ENCODE results near the gene PIM1. TPM values are rescaled to one million over a fixed set of nuclear protein-coding genes. Genes with fewer than 3 reads are reported as not detected.
"Not testable (repeated sequence)": the region's sequence is repeated elsewhere in the genome, so short reads cannot be mapped to it uniquely, and the experiment has no call there.

Gene PIM1
- total RNA-seq (2014; rRNA removed), result 1.9 and 2.2 TPM in 2 replicates
- 4.0 TPM for polyA plus RNA-seq (2012)

DNA sequence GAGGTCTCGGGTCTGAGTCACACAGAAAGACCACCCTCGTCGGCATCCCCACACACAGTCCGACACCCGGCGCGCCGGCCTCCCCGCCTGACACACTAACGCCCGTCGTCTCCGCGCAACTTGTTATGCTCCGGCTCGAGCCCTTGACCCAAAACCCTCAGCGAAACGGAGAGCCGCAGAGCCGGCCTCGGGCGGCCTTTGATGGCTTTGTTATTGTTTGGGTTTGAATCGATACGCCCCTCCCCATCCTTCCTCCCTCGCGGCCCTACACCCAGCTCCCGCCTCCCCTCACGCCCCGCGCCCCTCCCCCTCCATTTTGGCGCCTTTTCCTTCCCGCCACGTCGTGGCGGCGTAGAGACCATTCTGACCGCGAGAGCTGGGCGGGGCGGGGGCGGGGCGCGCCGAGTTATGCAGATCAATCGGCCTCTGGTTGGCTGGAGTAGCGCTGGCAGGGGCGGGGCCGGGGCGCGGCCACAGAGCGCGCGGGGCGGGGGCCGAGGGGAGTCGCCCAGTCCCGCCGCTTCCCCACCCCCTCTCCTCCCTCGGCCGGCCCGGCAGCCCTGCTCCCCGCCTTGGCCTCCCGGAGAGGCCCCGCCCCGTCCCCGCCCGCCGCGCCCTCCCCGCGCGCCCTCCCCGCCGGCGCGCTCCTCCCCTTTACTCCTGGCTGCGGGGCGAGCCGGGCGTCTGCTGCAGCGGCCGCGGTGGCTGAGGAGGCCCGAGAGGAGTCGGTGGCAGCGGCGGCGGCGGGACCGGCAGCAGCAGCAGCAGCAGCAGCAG lies at the start of gene PIM1:
TSS of gene PIM1 (plus strand) at position 657 of the 777 bp plus-strand sequence. CDS start 424 bp downstream, outside the sequence.
- peak; percentile 95 for DNase-seq (ENCODE audit: low read depth)

DNA sequence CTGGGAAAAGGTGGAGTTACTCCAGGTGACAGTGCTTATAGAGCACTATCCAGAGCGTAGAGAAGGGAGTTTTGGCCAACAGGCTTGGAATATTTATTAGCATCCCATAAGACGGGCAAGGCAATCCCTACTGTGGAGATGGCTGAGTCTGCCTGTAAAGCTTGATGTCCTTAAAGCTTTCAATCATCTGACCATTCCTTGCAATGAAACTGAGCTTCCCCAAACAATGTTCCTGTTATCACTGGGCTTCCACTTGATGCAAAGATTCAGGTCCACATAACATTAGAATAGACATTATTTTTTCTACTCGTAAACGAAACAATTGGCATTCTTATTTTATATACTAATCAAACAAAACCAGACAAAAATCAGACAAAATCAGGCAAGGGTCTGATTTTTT lies 48.4 kb upstream of the PIM1 start:
- no peak for DNase-seq (ENCODE audit: low read depth)

DNA sequence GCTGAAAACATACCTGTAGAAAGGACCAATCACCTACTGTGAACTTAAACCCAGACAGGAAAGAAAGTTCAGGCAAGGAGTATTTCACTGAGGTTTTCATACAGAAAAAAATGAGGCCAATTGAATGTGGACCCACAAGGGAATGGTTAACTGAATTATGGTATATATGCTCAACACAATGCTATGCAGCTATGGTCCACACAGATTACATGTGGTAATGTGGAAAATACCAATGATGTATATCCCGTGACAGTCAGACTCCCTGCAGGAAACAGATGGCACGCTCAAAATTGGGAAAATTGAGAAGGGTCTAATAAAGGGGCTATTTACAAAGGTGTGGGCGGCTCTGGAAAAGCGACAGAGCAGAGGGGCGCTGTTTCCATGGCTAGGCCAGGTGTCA lies 47.1 kb upstream of the PIM1 start:
- DNase-seq (ENCODE audit: low read depth), result no peak

DNA sequence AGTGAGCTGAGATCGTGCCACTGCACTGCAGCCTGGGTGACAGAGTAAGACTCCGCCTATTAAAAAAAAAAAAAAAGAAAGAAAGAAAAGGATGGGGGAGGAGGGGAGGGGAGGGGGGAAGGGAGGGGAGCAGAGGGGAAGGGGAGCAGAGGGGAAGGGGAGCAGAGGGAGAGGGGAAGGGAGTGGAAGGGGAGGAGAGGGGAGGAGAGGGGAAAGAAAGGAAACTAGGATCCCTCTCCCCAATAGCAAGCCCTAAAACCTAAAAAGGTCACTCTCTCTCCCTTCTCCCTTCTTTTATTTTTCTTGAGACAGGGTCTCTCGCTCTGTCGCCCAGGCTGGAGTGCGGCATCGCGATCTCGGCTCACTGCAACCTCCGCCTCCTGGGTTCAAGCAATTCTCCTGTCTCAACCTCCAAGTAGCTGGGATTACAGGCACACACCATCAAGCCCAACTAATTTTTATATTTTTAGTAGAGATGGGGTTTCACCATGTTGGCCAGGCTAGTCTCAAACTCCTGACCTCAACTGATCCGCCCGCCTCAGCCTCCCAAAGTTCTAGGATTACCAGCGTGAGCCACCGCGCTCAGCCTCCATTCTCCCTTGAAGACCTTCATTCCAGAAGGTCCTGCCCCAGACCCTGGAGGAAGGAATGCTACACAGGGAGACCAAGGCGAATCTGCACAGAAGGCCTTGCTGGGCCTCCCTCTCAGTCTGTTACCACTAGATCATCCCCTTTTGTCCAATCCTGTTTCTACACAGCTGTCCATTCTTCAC lies 45.8 kb upstream of the PIM1 start:
- DNase-seq (ENCODE audit: low read depth), result no peak

DNA sequence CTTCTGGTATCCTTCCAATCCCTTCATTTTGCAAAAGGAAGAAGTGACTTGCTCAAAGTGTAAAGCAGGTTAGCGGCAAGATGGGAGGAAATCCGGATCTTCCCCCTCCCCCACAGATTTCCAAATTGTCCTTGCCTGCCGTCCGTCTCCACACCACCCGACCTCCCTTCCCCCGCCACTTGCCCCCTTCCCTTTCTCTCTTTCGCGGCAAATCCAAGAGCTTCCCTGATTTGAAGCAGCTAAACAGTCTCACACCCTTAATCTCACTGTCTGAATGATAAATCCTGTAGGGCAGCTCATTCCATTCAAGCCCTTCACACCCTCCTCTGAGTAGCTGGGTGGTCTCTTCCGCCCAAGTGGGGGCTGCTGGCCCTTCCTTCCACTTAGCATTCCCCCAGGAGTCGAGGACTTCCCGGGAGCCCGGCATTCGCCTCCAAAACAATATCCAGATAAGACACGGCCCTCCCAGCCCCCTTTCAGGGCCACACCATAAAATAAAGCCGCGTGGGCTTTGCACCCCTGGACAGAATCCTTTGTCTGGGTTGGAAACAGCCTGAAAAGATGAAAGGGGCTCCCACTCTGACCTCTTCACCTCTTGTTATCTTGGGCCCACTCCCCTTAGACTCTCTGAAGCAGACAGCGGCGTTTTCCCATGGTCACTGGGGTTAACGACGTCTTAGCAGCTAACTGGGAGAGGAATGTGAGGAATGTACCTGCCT lies 44.0 kb upstream of the PIM1 start:
- no peak for DNase-seq (ENCODE audit: low read depth)

DNA sequence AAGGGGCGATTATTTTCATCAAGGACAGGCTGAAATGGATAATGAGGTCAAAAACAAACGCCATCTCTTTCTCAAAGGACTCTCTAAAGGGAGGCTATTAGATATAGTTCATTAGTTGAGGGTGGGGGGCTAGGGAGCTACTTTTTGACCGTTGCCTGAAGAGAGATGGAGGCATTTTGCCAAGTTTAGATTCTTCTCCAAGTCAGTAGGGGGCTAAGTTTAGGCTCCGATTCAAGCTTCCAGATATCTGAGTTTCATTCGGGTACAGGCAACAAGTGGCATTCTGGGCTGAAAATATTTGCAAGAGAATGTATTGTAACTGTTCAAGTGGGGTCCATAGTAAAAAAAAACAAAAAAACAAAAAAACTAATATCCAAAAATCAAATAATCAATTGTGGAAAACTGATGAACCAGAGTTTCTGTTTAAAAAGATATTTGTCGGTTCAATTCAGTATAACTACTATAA lies 43.4 kb upstream of the PIM1 start:
- no peak for DNase-seq (ENCODE audit: low read depth)

DNA sequence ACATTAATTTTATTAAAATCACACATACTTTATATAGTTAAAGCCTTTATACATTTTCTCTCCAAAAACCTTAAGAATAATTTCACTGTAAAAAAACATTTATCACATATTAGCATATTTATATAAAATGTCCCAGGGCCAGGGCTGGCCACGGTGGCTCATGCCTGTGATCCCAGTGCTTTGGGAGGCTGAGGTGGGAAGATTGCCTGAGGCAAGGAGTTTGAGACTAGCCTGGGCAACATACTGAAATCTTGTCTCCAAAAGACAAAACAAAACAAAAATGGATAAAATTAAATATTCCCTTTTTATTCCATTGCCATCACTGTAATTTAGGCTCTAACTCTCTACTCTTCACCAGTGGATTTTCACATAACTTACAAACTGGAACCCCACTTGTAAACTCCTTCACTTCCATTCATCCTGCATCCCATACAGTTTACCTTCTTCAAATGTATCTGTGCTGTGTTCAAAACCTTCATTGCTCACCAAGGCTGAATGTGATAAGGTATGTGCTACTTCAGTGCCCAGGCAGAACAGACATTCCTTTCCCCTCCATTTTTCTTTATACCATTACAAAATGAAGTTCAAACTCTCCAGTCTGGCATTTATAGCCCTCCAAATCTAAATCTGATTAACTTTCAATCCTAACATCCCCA lies 42.9 kb upstream of the PIM1 start:
- DNase-seq (ENCODE audit: low read depth), result no peak

DNA sequence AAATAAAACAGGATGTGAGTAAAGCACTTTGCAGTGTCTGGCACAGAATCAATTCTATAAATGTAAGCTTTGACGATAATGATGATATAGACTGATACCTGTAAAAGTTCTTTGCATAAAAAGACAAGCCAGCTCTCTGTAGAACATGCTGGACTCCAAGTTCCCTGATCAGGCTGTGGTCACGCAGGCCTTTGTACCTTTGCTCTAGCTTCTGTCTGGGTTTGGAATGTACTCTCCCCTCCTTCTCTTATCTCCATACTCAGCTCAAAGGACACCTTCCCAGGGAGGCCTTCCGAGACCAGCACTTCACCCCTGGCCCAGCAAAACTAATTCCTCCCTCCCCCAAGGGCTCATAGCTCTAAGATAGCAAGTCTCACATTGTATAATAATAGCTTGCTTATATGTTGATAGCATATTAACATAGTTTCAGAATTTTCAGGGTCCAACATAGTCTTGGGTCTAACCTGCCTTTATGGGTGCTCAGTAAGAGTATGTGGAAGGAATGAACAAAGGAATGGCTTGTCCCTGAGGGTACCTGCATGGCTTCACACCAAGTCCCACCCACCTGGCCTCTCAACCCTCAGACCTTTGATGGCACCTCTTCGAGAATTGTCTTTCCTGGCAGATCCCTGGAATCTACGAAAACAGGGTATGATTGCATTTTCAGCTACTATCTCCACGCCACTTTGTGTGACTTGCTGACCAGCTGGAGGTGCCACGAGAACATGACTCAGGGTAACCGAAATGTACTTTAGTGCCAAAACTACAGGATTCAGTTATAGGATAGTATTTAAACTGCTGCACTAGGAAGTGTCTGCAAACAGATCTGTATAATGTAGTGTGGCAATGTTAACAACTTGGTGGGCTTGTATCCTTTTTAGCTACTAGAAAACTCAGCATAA lies 41.7 kb upstream of the PIM1 start:
- peak; percentile 67 for DNase-seq (ENCODE audit: low read depth)

DNA sequence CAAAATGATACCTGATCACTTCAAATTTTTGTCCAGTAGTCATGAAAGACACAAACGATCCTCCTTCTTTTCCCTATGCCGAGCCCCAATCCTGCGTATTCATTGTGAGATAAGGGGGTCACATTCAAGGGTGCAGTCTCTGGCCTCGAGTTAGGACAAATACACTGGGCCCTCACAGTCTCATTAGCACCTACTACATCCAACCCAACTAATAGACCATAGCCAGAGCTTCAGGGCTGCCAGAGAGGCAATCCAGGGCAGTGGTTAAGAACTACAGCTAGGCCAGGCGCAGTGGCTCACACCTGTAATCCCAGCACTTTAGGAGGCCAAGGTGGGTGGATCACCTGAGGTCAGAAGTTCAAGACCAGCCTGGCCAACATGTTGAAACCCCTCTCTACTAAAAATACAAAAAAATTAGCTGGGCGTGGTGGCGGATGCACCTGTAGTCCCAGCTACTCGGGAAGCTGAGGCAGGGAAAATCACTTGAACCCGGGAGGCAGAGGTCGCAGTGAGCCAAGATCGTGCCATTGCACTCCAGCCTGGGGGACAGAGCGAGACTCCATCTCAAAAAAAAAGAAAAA lies 41.0 kb upstream of the PIM1 start:
- not testable (repeated sequence) for DNase-seq (ENCODE audit: low read depth)

DNA sequence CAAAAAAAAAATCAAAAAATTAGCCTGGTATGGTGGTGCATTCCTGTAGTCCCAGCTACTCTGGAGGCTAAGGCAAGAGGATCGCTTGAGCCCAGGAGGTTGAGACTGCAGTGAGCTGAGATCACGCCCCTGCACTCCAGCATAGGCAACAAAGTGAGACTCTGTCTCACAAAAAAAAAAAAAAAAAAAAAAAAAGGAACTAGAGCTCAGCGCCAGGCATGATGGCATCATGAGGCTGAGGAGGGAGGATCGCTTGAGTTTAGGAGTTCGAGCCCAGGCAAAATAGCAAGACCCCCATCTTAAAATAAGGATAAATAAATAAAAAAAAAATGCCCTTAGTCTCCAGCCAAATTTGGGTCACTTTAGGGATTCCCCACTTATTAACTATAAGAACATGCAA lies 40.4 kb upstream of the PIM1 start:
- DNase-seq (ENCODE audit: low read depth), result no peak

DNA sequence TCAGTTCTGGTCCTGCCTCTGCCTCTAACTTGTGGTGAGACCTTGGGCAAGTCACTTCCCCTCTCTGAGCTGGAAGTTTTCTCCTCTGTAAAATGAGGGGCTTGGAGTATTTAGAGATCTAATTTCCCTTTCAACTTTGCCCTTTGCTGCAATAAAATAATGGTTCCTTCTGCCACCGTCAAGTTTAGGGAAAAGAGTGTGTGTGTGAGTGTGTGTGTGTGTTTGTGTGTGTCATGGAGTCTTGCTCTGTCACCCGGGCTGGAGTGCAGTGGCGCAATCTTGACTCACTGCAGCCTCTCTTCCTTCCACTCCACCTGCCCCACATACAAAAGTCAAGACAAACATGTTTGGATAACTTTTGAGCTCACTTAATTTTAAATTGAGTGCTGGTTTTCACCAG lies 39.2 kb upstream of the PIM1 start:
- peak; percentile 46 for DNase-seq (ENCODE audit: low read depth)

DNA sequence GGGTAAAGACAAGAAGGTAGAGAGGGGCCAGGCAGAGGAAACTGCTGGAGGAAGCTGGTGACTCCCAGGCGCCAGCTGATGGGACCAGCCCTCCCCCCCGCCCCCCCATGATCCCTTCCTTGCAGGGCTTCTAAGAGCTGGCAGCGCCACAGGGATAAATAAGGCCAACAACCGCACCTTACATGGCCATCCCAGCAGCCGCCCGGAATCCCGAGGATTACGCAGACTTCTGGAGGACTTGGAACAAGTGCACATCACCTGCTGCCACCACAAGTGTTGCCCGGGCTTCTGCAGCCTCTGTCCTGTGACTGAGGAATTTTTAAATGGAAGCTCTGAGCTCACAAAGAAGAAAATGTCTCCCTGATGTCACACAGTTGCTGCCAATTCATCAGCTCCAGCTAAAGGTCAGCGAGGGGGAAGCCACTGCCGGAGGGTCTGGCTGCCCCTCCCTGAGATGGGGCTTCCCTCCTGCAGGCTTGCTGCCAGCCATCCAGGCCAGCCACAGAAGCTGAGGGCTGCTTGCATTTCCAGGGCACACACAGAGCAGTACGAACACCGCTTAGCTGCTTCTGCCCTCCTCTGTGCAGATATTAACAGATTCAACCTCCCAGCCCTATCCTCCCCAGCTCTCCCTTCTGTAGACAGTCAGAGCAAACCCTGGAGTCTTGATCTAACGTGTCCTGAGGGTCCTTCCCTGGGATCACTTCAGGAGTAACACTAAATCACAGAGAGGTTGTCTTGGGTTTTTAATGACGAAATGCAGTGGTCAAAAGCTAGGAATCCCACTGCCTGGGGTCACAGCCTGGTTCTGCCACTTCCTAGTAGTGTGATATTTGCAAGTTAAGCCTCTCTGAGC lies 38.6 kb upstream of the PIM1 start:
- DNase-seq (ENCODE audit: low read depth), result peak; percentile 80

DNA sequence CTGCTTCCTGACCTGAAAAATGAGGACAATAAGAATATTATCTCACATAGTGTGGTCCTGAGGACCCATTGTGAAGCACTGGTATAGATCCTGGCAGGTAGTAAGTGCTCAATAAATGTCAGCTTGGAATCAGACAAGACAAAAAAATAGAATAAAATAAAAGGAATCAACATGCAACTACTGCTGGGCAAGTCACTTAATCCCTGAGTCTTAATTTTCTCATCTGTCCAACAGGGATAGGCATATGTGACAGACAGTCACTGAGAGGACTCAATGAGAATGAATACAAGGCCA lies 38.0 kb upstream of the PIM1 start:
- DNase-seq (ENCODE audit: low read depth), result no peak

DNA sequence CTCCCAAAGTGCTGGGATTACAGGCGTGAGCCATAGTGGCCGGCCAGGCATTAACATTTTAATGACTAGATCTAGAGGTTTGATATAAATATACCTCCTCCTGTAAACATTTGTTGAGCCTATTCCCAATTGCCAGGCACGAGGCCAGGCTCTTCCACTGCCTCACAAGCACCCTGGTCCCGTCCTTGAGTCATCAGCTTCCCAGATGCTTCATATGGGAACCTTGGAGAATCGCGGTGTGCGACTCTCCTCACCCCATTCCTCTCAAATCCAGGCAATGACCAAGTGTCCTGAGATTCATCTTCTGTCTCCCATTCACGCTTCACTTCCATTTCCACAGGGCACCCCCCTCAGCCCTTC lies 35.9 kb upstream of the PIM1 start:
- peak; percentile 74 for DNase-seq (ENCODE audit: low read depth)

DNA sequence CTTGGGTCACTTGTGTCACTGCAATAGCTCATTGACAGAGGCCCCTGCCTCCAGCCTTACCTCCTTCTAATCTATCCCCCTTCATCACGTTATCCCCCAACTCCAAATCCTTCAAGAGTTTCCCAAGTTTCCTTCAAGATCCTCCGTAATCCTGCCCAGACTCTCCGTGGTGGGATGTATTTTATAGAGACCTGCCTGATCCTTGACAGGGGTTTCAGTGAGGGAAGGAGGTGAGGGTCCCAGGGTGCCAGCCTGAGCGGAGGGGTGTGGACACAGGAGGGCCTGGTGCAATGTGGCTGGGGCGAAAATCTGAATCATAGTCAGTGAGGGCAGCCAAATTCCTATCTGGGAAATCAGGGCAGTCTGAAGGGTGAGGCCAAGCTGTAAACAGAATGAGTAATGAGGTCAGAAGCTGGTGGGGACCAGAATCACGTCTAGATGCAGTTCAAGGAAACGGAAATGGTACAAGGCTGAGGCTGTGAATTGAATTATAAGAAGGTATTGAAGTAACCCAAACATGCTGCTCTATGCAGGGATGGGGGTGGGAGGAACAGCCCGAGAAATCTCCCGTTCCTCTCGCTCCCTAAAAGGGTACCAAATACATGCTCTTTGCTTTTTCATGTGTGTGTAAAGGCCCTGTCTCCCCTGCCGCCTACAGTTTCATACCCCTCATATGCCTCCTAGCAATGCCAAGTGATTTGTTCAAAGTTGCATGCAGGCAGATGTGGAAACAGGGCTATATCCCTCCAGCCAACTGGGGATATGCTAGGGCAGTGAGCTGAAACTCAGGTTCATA lies 35.4 kb upstream of the PIM1 start:
- DNase-seq (ENCODE audit: low read depth), result peak; percentile 94

DNA sequence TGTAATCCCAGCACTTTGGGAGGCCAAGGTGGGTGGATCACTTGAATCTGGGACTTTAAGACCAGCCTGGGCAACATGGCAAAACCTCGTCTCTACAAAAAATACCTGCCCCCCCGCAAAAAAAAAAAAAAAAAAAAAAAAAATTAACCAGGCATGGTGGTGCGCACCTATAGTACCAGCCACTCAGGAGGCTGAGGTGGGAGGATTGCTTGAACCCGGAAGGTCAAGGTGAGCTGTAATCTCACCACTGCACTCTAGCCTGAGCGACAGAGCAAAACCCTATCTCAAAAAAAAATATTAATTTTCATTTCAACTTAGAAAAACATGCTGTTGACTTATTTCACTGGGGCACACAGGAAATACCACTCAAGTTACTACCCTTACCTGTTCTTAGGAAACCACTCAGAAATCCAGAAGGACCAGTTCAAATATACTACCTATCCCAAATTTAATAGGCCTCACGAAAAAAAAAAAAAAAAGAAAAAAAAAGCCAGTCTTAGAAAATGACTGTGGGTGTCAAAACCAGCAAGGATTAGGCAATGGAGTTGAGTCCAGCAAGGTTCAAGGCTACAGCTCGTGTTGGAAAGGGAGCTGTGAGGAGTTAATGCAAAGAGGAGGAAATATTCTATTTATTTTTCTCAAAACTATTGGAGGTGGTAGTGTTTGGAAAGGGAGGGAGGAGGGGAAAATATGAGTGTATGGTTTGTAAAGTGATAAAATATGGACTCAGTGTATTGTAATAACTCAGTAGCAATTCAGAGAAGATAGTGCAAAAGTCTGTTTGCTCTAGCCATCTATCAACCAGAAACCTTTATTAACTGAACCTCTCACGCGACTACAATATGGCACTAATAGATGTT lies 33.9 kb upstream of the PIM1 start:
- no peak for DNase-seq (ENCODE audit: low read depth)

DNA sequence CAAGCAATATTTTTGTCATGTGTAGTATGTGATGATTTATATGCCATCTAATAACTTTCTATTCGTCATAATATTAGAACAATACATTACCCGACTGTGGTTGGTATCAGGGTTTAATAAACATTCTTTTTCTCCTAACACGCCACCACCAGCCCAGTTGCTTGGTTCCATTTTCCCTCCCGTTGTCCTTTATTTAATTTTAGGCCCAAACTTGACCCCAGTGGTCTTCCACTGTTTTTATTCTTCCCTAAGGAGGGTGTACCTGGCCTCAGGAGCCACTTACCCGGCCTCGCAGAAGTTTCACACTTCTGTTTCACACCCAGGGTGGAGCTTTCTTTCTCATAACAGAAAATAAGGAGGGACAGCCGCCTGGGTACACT lies 33.1 kb upstream of the PIM1 start:
- DNase-seq (ENCODE audit: low read depth), result no peak
